Coronary artery (tissue), 2 donors: ENCODE results near the gene GPR139.

ENCODE experiments used
- DNase-seq: peaks from one replicate; pipeline ENCODE4 v3.0.0-alpha.2; 2017; ENCODE audit warnings: low spot score
- H3K27ac ChIP-seq, 2 donors: fragments of 200-600 bp; sonication (generic); one replicate each; pipeline ENCODE4 v1.5.1; 2016 to 2019
- H3K4me3 ChIP-seq: fragments of 200-600 bp; sonication (generic); 2 replicates; pipeline ENCODE4 v1.5.1; 2016; ENCODE audit warnings: mild to moderate bottlenecking, moderate library complexity
- TF ChIP-seq, protein P1 (sequence below): fragments of 200-600 bp; sonication (generic); IDR thresholded peaks from one replicate; pipeline ENCODE4 v1.5.1; 2019; ENCODE audit warnings: antibody characterized with exemption

The GPR139 gene

DNA sequence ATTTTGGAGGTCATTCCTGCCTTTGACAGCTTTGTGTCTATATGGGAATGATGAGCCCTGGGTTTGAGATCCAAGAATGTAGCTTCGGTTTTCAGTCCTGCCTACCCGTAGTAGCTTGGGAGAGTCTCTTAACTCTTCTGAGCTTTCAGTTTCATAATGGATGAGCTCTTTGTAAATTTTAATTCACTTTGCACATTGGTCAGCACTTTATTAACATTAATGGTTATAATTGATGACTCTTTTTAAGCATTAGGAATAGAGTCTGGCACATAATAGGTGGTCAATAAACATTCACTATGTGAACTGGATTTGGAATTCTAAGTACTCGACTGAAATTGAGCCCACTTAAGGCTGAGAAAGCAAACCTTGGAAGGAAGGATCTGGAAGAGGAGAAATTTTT lies 17.3 kb downstream of the GPR139 start:
- Histone ChIP-seq H3K27ac (no peak overlapping the region), H3K4me3 (no peak overlapping the region)
- DNase-seq: no peak
- TF ChIP-seq, protein P1, sequence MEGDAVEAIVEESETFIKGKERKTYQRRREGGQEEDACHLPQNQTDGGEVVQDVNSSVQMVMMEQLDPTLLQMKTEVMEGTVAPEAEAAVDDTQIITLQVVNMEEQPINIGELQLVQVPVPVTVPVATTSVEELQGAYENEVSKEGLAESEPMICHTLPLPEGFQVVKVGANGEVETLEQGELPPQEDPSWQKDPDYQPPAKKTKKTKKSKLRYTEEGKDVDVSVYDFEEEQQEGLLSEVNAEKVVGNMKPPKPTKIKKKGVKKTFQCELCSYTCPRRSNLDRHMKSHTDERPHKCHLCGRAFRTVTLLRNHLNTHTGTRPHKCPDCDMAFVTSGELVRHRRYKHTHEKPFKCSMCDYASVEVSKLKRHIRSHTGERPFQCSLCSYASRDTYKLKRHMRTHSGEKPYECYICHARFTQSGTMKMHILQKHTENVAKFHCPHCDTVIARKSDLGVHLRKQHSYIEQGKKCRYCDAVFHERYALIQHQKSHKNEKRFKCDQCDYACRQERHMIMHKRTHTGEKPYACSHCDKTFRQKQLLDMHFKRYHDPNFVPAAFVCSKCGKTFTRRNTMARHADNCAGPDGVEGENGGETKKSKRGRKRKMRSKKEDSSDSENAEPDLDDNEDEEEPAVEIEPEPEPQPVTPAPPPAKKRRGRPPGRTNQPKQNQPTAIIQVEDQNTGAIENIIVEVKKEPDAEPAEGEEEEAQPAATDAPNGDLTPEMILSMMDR: no peak

DNA sequence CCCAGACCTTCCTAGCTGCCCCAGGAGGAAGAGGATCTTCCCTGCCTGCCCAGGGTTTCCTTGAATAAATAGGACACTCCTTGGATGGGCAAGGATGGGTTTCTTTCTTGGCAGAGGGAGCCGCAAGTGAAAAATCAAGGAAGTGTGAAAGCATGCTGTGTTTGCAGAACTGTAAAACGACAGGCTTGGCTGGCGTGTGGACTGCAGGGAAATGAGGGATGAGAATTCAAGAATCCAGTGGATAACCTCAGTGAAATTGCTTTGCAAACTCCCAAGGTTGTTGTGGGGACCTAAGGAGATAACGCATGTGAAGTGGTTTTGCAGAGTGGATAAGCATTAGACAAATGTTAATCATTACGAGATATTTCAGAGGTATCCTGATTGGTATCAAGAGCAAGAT lies 20.4 kb downstream of the GPR139 start:
- H3K27ac ChIP-seq: no peak overlapping the region
- no peak overlapping the region for H3K4me3 ChIP-seq
- no peak for DNase-seq
- TF ChIP-seq, protein P1: no peak

DNA sequence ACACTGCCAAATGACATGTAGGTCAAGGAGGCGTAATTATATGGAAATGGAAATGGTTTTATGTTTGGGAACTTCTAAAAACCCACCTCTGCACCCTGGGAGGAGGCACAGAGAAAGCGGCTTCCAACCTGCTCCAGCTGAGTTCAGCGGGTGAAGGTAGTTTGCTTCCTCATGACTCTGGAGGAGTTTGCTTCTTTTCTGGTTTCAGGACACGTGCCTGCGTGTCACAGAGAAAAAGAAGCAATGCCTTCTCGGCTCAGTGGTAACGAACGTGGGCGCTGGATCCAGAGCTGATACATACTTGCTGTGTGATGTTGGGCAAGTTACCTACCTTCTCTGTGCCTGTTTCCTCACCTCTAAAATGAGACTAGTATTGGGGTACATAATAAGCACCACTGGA lies 22.1 kb downstream of the GPR139 start:
- TF ChIP-seq, protein P1: no peak
- H3K4me3 ChIP-seq: no peak overlapping the region
- no peak for DNase-seq
- H3K27ac ChIP-seq: no peak overlapping the region

DNA sequence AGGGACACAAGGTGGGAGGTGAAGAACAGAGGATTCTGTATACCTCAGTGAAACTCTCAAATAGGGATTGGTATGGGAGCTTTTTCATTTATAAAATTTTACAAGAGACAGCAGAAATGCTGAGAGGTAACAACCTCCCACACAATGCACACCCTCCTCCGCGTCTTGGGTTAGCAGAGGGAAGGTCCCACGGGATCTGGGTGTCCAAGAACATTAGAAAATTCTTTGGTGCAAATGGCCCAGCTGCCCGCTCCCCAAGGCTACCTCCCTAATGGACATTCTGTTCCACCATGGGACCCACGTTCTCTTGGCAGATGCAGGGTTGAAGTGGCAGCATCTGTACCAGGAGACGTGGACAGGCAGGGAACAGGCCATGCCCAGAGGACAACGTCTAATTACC lies 22.5 kb downstream of the GPR139 start:
- H3K27ac ChIP-seq: no peak overlapping the region
- no peak for DNase-seq
- no peak overlapping the region for H3K4me3 ChIP-seq
- TF ChIP-seq, protein P1: no peak

DNA sequence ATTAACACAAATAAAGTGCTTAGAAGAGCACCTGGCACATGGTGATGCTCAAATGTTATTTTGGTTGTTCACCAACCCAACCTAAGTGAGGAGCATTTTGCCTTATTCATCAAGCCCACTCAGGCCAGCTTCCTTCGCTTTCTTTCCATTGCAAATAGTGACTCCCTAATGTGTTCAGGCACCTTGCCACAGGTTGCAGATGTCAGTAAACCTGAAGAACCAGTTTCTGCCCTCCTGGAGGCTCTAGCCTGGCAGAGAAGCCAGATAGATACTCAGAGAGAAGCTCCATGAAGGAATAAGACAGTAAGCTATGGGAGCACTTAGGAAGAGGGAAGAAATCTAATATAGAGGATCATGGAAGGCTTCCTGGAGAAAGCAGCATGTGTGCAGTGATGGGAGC lies 23.9 kb downstream of the GPR139 start:
- DNase-seq: no peak
- Histone ChIP-seq H3K27ac (no peak overlapping the region), H3K4me3 (no peak overlapping the region)
- TF ChIP-seq, protein P1: no peak

DNA sequence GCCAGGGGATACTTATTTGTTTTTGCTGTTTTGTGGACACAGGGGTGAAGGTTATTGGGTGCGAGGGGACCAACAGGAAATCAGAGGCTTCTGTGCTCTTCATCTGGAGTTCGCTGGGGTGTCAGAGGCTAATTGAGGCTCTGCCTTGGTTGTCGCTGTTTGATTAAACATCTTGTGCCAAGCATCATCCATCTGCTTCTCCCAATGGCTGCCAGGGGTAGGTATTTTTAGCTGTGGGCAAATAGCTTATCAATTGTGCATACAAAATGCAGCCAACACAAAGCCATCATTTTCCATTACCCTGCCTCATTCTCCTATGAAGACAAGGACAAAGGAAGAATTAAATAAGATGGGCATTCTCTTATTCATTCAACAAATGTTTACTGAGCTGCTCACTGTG lies 27.8 kb downstream of the GPR139 start:
- DNase-seq: no peak
- H3K27ac ChIP-seq: no peak overlapping the region
- TF ChIP-seq, protein P1: no peak
- no peak overlapping the region for H3K4me3 ChIP-seq

DNA sequence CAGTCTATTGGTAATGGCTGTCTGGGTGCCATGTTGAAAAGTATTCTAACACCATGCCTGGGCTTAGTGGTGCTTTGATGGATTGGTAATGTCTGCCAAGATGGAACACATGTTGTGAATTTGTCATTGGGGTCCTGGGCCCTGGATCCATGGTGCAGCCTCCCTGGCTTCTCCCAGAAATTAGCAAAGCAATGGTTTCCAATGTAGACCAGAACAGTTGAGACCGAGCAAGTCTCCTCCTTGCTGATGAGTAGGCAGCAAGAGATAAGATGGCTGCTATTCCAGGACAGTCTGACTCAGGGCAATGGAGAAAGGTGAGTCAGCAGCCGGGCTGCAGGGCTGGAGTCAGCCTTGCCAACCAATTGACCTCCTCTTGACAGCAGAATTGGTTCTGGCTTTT lies 30.8 kb downstream of the GPR139 start:
- no peak overlapping the region for H3K27ac ChIP-seq
- TF ChIP-seq, protein P1: no peak
- DNase-seq: no peak
- no peak overlapping the region for H3K4me3 ChIP-seq
